Uterus (tissue), 2 donors: ENCODE results near the gene PITX2.

ENCODE experiments used
- CTCF ChIP-seq, 4 experiments: fragments of 200-600 bp in 2 of 4; fragments of 450-650 bp in 2 of 4; sonication (generic) in 2 of 4; IDR thresholded peaks; one replicate each; pipeline ENCODE4 v1.5.1; 2016 to 2019; ENCODE audit warnings: antibody characterized with exemption in 4 of 4, mild to moderate bottlenecking in 2 of 4, moderate library complexity in 1 of 4
- POLR2A ChIP-seq, 2 donors: fragments of 450-650 bp; IDR thresholded peaks; one replicate each; pipeline ENCODE4 v1.6.1; 2016; ENCODE audit warnings: antibody characterized with exemption in 2 of 2, mild to moderate bottlenecking in 1 of 2, moderate library complexity in 1 of 2

GRCh38 chr4:110622841-110623717 lies at the start of gene PITX2:
- TF ChIP-seq CTCF (IDR thresholded peaks at IDR 0.05), result no peak
- no peak for TF ChIP-seq POLR2A (IDR thresholded peaks at IDR 0.05)
